Left ventricle myocardium inferior (tissue), 1 donor: ENCODE data around the gene GJE1. TPM values are rescaled to one million over a fixed set of nuclear protein-coding genes. Genes with fewer than 3 reads are reported as not detected.

Source experiments
- DNase-seq: peaks from one replicate; pipeline ENCODE4 v3.0.0-alpha.2; 2020
- H3K27ac ChIP-seq: fragments of 200-600 bp; replicated peaks from 2 replicates; pipeline ENCODE4 v1.8.0; 2021
- H3K27me3 ChIP-seq: fragments of 200-600 bp; 2 replicates; pipeline ENCODE4 v1.8.0; 2021; ENCODE audit warnings: low read depth
- H3K36me3 ChIP-seq: fragments of 200-600 bp; 2 replicates; pipeline ENCODE4 v1.8.0; 2021
- H3K4me1 ChIP-seq: fragments of 200-600 bp; 2 replicates; pipeline ENCODE4 v1.8.0; 2021
- H3K4me3 ChIP-seq: fragments of 200-600 bp; 2 replicates; pipeline ENCODE4 v1.8.0; 2021; ENCODE audit warnings: mild to moderate bottlenecking, moderate library complexity
- H3K9me3 ChIP-seq: fragments of 200-600 bp; replicated peaks from 2 replicates; pipeline ENCODE4 v1.8.0; 2021
- CTCF ChIP-seq: fragments of 200-600 bp; IDR thresholded peaks from 2 replicates; pipeline ENCODE4 v1.8.0; 2021; ENCODE audit warnings: antibody characterized with exemption, mild to moderate bottlenecking, borderline replicate concordance
- intact Hi-C: fragments of 100-400 bp; cut with micrococcal nuclease; formaldehyde crosslinking; loops from one replicate; pipeline ENCODE4 v1.11.0; 2022
- total RNA-seq: library from RNA; stranded (reverse); fragmentation: NEBNext Ultra II Directional; extraction: Animal tissue kit (Norgen Biotek cat#: 25700); gene quantifications from one replicate; pipeline ENCODE4 v1.2.1, GENCODE V29; 2021
- donor health status: DM: no; HTN: yes; CAD: no; lungs with severe emphysema.

GJE1 gene
- total RNA-seq, 1 donor from 2014 or later, result not detected

DNA sequence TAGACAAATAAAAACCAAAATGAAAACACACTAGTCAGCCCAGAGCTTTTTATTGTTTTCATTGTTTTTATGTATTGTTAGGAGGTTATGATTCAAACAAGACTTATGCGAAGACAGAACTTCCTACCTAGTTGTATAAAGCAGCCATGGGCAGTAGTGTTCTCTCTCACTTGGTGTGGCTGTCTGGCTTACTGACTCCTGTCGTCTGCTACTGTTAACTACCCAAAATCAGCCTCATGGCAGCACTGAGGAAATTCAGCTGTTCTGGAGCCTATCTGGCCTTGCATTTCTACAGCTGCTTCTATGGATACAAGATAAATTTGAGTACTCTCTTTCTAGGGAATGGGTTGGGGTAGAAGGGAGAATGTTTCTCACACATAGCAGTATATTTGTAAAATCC lies 34.8 kb downstream of the GJE1 start:
- no peaks in the 10 kb centered on the region for H3K27me3 ChIP-seq
- peaks cover 58% of the 10 kb centered on the region for H3K36me3 ChIP-seq
- peaks cover 25% of the 10 kb centered on the region for H3K4me1 ChIP-seq
- TF ChIP-seq CTCF, result no peak
- no peaks in the 10 kb centered on the region for H3K9me3 ChIP-seq
- no peak for DNase-seq
- intact Hi-C loops, result no loop called here
- no peak overlapping the region for H3K4me3 ChIP-seq
- no peak overlapping the region for H3K27ac ChIP-seq

DNA sequence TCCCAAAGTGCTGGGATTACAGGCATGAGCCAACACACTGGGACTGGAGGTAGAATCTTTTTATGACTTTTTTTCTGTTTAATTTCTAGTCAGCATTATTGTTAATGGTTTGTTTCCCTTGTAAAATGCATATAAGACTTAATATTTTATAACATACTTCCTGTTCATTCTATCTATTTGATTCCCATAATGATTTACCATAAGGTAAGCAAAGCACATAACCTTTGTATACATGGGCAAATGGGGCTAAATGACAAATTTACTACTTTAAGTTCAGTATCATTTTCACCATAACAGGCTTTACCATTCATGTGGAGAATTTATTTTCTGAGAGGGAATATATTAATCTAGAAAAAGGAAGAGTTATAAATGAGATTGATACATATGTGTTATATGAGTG lies 38.6 kb downstream of the GJE1 start:
- intact Hi-C loops, result no loop called here
- Histone ChIP-seq H3K27me3 (no peaks in the 10 kb centered on the region), H3K36me3 (peaks cover 89% of the 10 kb centered on the region), H3K9me3 (no peaks in the 10 kb centered on the region), H3K27ac (no peak overlapping the region), H3K4me3 (no peak overlapping the region), H3K4me1 (no peaks in the 10 kb centered on the region)
- DNase-seq, result no peak
- TF ChIP-seq CTCF, result no peak

DNA sequence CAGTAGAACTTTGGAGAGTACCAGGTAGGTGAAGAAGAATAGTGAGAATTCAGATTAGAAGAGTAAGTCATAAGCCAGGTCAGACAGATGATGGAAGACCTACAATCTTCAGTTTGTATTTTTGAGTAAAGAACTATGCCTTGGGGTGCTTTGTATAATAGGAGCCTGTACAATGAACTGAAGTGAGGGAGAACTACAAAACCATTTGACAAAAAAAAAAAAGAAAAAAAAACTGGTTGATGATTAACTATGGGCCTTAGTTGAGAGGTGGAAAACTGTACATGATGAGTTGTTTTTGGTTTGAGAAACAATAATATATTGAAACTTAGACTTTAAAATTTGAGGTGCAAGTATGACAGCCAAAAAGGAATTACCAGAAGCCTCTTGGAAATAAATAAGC lies 40.0 kb downstream of the GJE1 start:
- Histone ChIP-seq H3K4me3 (no peak overlapping the region), H3K4me1 (no peaks in the 10 kb centered on the region), H3K27ac (no peak overlapping the region), H3K36me3 (peaks cover 87% of the 10 kb centered on the region), H3K27me3 (no peaks in the 10 kb centered on the region), H3K9me3 (peaks cover 10% of the 10 kb centered on the region)
- intact Hi-C loops, result no loop called here
- no peak for DNase-seq
- TF ChIP-seq CTCF, result no peak

- H3K4me3 ChIP-seq, result no peak overlapping the region
- H3K36me3 ChIP-seq, result peaks cover 88% of the 10 kb centered on the region
- no peaks in the 10 kb centered on the region for H3K4me1 ChIP-seq
- peaks cover 20% of the 10 kb centered on the region for H3K9me3 ChIP-seq
- DNase-seq, result no peak
- TF ChIP-seq CTCF, result no peak
- no peaks in the 10 kb centered on the region for H3K27me3 ChIP-seq
- intact Hi-C loops, result no loop called here
- no peak overlapping the region for H3K27ac ChIP-seq
Measured at GRCh38 chr6:142173980-142174379, 41.3 kb downstream of the GJE1 start.

DNA sequence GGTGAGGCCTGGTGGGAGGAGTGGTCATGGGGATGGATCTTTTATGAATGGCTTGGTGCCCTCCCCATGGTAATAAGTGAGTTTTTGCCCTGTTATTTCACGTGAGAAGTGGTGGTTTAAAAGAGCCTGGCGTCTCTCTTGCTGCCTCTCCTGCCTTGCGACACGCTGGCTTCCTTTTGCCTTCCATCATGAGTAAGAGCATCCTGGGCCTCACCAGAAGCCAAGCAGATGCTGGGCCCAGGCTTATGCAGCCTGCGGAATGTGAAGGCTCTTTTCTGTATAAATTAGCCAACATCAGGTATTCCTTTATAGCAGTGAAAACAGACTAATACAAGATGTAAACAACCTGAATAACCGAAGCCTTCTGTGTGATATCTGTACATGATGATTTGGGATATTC lies 42.0 kb downstream of the GJE1 start:
- Histone ChIP-seq H3K4me1 (no peaks in the 10 kb centered on the region), H3K4me3 (no peak overlapping the region), H3K9me3 (peaks cover 20% of the 10 kb centered on the region), H3K36me3 (peaks cover 83% of the 10 kb centered on the region), H3K27me3 (no peaks in the 10 kb centered on the region), H3K27ac (no peak overlapping the region)
- intact Hi-C loops, result no loop called here
- TF ChIP-seq CTCF, result no peak
- DNase-seq, result no peak

DNA sequence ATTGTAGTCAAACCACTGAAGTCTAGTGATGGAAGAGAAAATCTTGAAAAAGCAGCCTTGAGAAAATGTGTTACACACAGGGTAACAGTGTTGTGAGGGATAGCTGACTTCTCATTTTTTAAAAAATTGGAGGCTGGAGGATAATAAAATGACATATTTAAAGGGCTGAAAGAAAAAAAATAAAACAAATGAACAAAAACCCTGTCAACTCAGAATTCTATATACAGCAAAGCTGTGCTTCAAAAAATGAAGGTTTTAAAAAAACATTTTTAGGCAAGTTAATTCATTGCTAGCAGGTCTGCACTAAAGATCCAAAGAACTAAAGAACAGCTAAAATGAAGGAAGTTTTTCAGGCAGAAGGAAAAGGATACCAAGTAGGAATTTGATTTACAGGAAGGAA lies 45.4 kb downstream of the GJE1 start:
- no peak for TF ChIP-seq CTCF
- Histone ChIP-seq H3K4me1 (no peaks in the 10 kb centered on the region), H3K4me3 (no peak overlapping the region), H3K27ac (no peak overlapping the region), H3K27me3 (no peaks in the 10 kb centered on the region), H3K9me3 (peaks cover 20% of the 10 kb centered on the region), H3K36me3 (peaks cover 49% of the 10 kb centered on the region)
- DNase-seq, result no peak
- intact Hi-C loops, result no loop called here
